ENCODE data around the gene IL22RA2.
"Not testable (repeated sequence)": the region's sequence is repeated elsewhere in the genome, so short reads cannot be mapped to it uniquely, and the experiment has no call there.

Gene IL22RA2

DNA sequence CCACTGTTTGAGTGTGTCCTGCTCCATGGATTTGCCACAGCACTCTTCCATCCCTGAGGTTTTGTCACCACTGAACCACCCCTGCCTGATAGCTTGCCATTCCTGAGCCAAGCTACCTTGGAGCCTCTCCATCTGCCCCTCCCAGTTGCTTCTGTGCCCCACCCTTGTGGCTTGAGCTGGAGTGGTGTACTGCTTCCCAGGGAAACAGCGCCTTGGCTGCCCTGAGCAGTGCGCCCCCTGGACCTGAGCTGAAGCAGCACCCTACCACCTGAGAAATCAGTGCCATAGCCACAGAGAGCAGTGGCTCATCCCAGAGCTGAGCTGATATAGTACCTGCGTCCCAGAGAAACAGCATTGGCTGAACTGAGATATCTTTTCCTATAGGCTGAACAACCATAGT is 40.3 kb downstream of the IL22RA2 start:
- peaks cover 6% of the 10 kb centered on the region for H3K9me3 Mint-ChIP-seq
- H3K4me3 Mint-ChIP-seq: no peak overlapping the region
- H3K27me3 Mint-ChIP-seq: peaks cover 14% of the 10 kb centered on the region
- H3K36me3 Mint-ChIP-seq: peaks cover 1% of the 10 kb centered on the region
- no peaks in the 10 kb centered on the region for H3K4me1 Mint-ChIP-seq
- H3K27ac Mint-ChIP-seq: no peak overlapping the region

DNA sequence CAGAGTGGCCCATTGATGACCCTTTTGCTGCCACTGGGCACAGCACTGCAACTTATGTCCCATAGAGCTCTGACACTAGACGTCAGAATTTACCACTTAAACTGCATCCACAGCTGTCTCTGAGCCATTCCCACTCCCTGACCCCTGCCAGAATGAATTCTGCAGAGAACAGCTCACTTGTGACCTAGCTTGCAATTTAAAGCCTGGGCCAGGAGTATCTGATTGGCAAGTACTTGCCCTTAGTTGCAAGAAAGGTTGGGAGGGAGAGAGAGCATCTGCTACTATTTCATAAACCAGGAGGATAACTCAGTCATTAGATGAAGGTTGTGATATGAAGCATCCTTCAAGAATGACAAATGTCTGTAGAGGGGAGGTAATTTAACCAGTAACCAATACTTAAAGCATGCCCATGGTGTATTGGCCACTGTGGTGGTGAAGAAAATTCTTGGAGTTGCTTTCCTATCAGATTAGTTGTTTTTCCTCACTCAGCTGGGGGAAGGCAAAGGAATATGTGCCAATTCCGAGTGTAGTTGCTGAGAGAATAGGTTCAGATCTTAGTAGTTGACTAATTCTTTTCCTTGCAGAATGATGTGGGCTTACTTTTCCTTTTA is 46.5 kb downstream of the IL22RA2 start:
- Mint-ChIP-seq H3K9me3 (no peaks in the 10 kb centered on the region), H3K4me1 (no peaks in the 10 kb centered on the region), H3K36me3 (no peaks in the 10 kb centered on the region), H3K27ac (no peak overlapping the region), H3K4me3 (no peak overlapping the region), H3K27me3 (peaks cover 7% of the 10 kb centered on the region)

DNA sequence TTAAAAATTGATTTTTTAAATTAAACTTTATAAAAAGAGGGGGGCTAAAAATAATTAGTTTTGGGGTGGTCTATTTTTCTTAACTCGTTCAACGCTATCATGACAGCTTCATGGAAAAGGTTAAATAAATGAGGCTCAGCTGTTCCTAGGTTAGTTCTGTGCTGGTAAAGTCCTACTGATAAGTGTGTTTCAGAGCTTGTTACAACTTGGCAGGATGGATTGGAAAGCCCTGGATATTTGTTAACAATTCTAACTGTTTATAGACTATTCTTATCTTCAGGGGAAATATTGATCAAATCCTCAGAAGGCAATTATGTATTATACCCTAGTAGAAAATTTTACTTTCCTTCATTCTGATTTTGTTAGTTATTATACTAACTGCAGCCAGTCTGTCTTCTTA is 50.4 kb downstream of the IL22RA2 start:
- Mint-ChIP-seq H3K27me3 (peaks cover 2% of the 10 kb centered on the region), H3K27ac (no peak overlapping the region), H3K36me3 (no peaks in the 10 kb centered on the region), H3K4me3 (no peak overlapping the region), H3K4me1 (no peaks in the 10 kb centered on the region), H3K9me3 (no peaks in the 10 kb centered on the region)

DNA sequence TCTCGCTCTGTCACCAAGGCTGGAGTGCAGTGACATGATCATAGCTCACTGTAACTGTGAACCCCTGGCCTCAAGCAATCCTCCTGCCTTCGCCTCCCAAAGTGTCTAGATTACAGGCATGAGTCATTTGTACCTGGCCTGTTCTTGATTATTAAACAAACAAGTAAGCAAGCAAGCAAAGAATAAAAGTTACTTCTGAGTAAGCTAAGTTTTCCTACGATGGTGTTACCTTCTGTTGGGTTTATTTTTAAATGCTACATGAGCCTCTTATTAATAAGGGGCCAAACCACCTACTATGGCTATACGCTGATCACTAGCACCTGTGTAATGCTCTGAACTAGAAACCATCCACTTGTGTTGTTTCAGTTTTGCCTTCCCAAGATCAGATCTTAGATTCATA is 50.8 kb downstream of the IL22RA2 start:
- H3K4me1 Mint-ChIP-seq: no peaks in the 10 kb centered on the region
- peaks cover 2% of the 10 kb centered on the region for H3K27me3 Mint-ChIP-seq
- H3K9me3 Mint-ChIP-seq: no peaks in the 10 kb centered on the region
- peaks cover 1% of the 10 kb centered on the region for H3K36me3 Mint-ChIP-seq
- H3K4me3 Mint-ChIP-seq: no peak overlapping the region
- H3K27ac Mint-ChIP-seq: no peak overlapping the region

DNA sequence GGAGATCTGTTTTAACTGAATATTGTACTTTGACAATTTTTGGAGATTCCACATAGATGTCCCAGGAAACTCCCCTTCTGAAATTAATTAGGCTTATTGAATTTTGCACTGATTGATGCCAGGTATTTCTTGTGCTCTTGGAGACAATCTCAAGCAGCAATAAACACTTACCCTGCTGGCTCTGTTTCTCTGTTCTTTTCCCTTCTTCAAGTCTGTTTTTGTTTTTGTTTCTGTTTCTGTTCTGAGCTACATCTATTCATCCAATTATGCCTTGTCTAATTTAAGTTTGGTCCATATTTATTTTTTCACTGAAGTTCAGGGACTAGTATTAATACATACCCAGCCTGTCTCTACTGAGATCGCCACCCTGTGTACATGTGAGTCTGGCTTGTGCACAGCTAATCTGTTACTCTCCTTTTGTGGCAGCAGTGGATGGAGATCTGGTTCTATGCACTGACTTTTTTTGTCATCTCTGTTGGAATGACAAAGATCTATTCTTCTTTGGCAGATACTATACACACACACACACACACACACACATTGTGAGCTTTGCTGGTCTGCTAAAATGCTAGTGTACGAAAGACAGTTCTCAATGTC is 51.9 kb downstream of the IL22RA2 start:
- Mint-ChIP-seq H3K4me3 (no peak overlapping the region), H3K27ac (no peak overlapping the region), H3K4me1 (no peaks in the 10 kb centered on the region), H3K27me3 (peaks cover 2% of the 10 kb centered on the region), H3K36me3 (peaks cover 1% of the 10 kb centered on the region), H3K9me3 (no peaks in the 10 kb centered on the region)

DNA sequence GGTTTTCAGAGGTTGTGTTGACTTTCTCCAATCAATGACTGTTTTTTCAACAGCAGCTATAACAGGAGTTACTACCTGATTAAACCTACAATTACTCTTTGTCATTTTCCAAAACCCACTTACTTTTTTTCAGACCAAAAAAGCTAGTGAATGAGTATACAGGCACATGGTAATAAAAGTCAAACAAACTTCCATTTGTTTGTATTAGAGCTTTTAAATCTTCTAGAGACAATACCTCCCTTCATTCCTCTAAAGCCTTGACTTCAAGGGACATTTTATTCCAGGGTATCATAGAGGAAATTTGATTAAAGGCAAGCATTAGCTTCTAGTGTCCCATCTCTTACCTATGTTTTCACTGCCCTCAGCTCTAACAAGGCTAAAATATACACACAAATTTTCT is 52.7 kb downstream of the IL22RA2 start:
- H3K27ac Mint-ChIP-seq: no peak overlapping the region
- H3K27me3 Mint-ChIP-seq: peaks cover 2% of the 10 kb centered on the region
- peaks cover 1% of the 10 kb centered on the region for H3K36me3 Mint-ChIP-seq
- H3K4me1 Mint-ChIP-seq: no peaks in the 10 kb centered on the region
- no peaks in the 10 kb centered on the region for H3K9me3 Mint-ChIP-seq
- no peak overlapping the region for H3K4me3 Mint-ChIP-seq

DNA sequence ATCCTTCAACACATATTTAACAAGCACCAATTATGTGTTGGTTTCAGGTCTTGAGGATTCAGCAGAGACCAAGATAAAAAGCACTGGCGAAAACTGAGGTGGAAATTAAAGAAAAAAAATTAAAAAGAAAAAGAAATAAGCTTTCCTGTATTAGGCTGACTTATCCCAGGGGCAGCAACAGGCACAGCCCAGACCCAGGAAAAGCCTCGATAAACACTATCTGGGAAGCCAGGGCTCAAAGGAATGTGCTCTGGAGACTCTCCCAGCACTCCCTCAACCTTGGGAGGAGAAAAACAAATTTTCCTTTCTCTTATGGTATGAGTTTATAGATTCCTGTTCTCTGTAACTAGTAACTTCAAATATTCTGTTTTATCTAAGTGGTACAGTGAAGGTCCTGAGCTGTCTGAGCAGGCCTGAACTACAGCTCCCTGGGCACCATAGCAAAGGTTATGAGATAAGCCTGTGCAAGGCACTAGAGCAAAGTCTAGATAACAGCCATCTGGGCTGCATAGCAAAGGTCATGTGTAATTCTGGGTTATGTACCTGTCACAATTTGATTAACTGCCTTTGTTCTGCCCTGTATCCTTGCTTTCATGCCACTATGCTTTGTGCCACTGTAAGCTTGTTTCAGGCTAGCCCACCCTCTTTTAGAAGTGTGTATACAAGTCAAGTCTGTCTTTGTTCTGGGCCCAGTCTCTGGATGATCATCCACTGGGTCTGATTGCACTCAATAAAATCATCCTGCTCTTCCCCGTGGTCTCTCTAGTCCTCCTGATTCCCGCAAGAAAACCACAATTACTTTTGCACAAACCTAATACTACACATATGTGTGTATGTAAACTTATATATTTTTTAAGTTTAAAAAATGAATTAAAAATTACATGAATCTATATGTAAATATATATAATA is 54.0 kb downstream of the IL22RA2 start:
- no peaks in the 10 kb centered on the region for H3K4me1 Mint-ChIP-seq
- no peak overlapping the region for H3K27ac Mint-ChIP-seq
- no peaks in the 10 kb centered on the region for H3K9me3 Mint-ChIP-seq
- peaks cover 1% of the 10 kb centered on the region for H3K36me3 Mint-ChIP-seq
- H3K4me3 Mint-ChIP-seq: no peak overlapping the region
- peaks cover 2% of the 10 kb centered on the region for H3K27me3 Mint-ChIP-seq

DNA sequence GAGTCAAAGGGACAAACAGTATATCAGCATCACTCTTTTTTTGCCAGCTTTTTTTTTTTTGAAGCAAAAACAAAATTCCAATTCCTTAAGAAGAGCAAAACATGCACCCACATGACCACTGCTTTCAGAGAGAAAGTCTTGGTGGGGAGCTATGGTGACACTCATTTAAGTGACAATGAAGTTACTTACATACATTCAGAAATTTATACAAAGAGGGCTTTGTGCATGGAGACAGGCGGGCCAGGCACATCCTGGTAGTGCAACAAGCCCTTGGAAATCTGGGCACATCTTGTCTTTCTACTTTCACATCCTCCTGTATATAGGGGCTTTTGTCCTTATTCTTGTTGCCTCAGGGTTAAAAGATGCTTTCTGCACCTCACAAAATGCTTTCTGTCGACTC is 55.9 kb downstream of the IL22RA2 start:
- H3K4me3 Mint-ChIP-seq: no peak overlapping the region
- no peaks in the 10 kb centered on the region for H3K9me3 Mint-ChIP-seq
- H3K4me1 Mint-ChIP-seq: no peaks in the 10 kb centered on the region
- H3K27me3 Mint-ChIP-seq: peaks cover 2% of the 10 kb centered on the region
- peaks cover 1% of the 10 kb centered on the region for H3K36me3 Mint-ChIP-seq
- no peak overlapping the region for H3K27ac Mint-ChIP-seq

DNA sequence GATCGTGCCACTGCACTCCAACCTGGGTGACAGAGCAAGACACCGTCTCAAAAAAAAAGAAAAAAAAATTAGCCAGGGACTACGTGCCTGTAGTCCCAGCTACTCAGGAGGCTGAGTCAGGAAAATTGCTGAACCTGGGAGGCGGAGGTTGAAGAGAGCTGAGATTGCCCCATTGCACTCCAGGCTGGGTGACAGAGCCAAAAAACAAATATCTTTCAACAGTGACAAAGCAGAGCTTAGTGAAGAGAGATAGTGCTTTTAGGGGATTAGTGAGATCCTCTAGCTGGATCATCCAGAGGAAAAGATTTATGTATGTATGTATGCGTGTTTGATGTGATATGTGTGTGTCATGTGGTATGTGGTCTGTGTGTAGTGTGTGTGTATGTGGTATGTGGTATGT is 56.6 kb downstream of the IL22RA2 start:
- peaks cover 1% of the 10 kb centered on the region for H3K36me3 Mint-ChIP-seq
- peak overlapping the region; percentile 13 for H3K27ac Mint-ChIP-seq
- H3K27me3 Mint-ChIP-seq: peaks cover 2% of the 10 kb centered on the region
- H3K9me3 Mint-ChIP-seq: no peaks in the 10 kb centered on the region
- H3K4me1 Mint-ChIP-seq: no peaks in the 10 kb centered on the region
- H3K4me3 Mint-ChIP-seq: no peak overlapping the region

DNA sequence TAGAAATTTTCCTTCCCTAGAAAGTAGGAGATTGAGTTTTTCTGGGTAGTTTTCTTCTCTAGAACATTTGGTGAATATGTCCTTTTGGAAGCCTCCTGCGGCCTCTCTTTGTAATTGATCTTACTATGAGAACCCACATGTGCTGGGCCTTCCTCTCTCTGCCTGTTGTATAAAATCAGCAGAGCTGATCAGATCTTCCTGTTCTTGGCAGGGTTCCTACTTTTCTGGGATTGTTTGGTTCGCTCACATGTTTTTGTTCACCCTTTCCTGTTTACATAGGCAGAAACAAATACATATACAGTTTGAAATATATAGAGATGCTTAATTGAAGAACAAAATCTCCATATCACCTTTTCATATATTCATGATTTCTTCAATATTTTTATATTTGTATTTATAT is 57.8 kb downstream of the IL22RA2 start:
- Mint-ChIP-seq H3K27me3 (no peaks in the 10 kb centered on the region), H3K9me3 (no peaks in the 10 kb centered on the region), H3K36me3 (peaks cover 1% of the 10 kb centered on the region), H3K27ac (no peak overlapping the region), H3K4me1 (no peaks in the 10 kb centered on the region), H3K4me3 (no peak overlapping the region)

DNA sequence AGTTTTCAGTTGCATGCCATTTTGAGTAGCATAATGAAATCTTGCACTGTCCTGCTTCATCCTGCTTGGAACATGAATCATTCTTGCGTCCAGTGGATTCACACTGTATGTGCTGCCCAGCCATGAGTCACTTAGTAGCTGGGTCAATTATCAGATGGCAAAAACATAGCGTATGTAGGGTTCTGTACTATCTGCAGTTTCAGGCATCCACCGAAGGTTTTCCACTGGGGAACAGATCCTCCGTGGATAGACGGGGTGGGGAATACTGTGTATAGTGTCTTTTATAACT is 61.4 kb downstream of the IL22RA2 start:
- Mint-ChIP-seq H3K4me3 (no peak overlapping the region), H3K27me3 (peaks cover 5% of the 10 kb centered on the region), H3K27ac (no peak overlapping the region), H3K4me1 (no peaks in the 10 kb centered on the region), H3K9me3 (no peaks in the 10 kb centered on the region), H3K36me3 (no peaks in the 10 kb centered on the region)

DNA sequence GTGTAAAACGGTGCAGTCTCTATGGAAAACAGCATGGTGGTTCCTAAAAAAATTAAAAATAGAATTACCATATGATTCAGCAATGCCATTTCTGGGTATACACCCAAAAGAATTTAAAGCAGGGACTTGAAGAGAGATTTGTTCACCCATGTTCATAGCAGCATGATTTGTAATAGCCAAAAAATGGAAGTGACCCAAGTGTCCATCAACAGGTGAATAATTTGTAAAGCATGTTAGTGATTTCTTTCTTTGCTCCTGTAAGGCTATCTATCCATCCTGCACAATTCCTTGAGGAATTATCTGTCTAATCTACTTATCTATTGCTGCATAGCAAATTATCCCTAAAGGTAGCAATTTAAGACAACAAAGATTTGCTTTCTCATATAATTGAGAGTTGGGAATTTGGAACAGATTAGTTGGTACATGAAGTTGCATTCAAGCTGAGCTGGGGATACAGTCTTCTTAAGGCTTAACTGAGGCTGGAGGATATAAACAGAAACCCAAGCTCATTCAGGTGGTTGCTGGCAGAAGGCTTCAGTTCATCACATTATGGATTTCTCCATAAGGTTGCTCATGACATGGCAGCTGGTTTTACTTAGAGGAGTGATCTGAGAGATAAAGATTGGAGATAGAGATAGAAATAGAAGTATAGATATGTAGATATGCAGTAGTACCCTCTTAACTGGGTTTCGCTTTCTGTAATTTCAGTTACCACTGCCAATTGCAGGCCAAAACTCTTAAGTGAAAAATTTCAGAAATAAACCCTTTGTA is 62.0 kb downstream of the IL22RA2 start:
- no peaks in the 10 kb centered on the region for H3K36me3 Mint-ChIP-seq
- peaks cover 5% of the 10 kb centered on the region for H3K27me3 Mint-ChIP-seq
- H3K4me1 Mint-ChIP-seq: no peaks in the 10 kb centered on the region
- no peaks in the 10 kb centered on the region for H3K9me3 Mint-ChIP-seq
- no peak overlapping the region for H3K4me3 Mint-ChIP-seq
- no peak overlapping the region for H3K27ac Mint-ChIP-seq

DNA sequence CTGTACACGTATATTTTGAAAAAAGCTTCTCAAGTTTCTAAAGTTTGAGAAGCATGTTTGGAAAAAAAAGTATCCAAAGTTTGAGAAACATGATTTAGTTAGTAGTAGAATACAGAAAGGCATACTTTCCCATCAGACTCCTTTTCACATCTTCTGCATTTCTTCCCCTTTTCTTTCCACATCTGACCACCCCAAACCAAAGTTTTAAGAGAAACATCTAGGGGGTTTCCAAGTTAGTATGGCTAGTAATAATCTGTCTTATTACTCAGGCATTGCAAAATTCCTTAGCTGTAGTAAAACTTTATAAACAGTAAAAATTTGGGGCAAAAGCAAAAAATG is 65.7 kb downstream of the IL22RA2 start:
- H3K27me3 Mint-ChIP-seq: peaks cover 5% of the 10 kb centered on the region
- no peak overlapping the region for H3K27ac Mint-ChIP-seq
- no peaks in the 10 kb centered on the region for H3K4me1 Mint-ChIP-seq
- H3K36me3 Mint-ChIP-seq: no peaks in the 10 kb centered on the region
- no peaks in the 10 kb centered on the region for H3K9me3 Mint-ChIP-seq
- no peak overlapping the region for H3K4me3 Mint-ChIP-seq

DNA sequence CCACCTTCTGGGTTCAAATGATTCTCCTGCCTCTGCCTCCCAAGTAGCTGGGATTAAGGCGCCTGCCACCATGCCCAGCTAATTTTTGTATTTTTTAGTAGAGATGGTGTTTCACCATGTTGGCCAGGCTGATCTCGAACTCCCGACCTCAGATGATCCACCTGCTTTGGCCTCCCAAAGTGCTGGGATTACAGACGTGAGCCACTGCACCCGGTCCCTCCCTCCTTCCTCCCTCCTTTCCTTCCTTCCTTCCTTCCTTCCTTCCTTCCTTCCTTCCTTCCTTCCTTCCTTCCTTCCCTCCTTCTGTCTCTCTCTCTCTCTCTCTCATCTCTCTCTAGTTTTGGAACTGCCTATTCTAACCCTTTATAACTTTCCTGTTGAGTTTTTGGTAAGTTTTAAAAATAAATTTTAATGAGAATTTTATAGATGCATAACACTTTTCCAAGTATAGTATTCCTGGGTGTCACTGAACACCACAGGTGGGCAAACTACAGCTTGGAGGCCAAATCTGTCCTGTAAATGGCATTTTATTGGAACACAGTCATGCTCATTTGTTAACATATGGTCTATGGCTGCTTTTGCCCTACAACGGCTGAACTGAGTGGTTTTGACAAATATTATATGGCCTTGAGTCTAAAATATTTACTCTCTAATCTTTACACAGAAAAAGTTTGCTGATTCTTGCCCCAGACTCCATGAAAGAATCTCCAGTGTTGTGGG is 66.2 kb downstream of the IL22RA2 start:
- not testable (repeated sequence) for H3K4me1 Mint-ChIP-seq, H3K27me3 Mint-ChIP-seq, H3K36me3 Mint-ChIP-seq, H3K4me3 Mint-ChIP-seq, H3K27ac Mint-ChIP-seq, H3K9me3 Mint-ChIP-seq

DNA sequence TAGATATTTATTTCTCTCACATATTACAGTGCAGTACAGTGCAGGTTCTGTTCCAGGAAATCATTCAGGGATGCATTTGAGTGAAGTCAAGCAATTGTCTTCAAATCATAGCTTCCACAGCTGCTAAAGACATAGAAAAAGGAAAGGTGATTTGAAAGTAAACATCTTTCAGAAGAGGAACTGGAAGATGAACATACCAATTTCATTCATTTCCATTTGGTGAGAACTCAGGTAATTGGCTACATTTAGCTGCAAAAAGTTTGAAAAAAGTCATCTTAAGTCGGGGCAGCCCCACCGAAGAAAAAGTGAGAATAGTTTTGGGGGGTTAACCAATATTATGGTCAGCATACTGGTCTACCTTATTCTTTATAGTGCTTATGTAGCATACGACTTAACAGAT is 67.3 kb downstream of the IL22RA2 start:
- Mint-ChIP-seq H3K9me3 (no peaks in the 10 kb centered on the region), H3K4me3 (no peak overlapping the region), H3K27ac (no peak overlapping the region), H3K4me1 (no peaks in the 10 kb centered on the region), H3K36me3 (no peaks in the 10 kb centered on the region), H3K27me3 (peaks cover 5% of the 10 kb centered on the region)
